Right lobe of liver (tissue), 6 donors: ENCODE measurements around the gene CD2AP. TPM values are rescaled to one million over a fixed set of nuclear protein-coding genes. Genes with fewer than 3 reads are reported as not detected.

ENCODE experiments used
- ATAC-seq, 4 donors: fragments of 200-7000 bp; cut with Tn5 transposase; one replicate each; pipeline ENCODE4 v1.9.1; 2020; ENCODE audit warnings: mild to moderate bottlenecking in 4 of 4, moderate library complexity in 4 of 4
- DNase-seq, 3 donors: peaks; one replicate each; pipeline ENCODE4 v3.0.0-alpha.2; 2020
- H3K27ac ChIP-seq, 3 donors: fragments of 200-600 bp; one replicate each; pipeline ENCODE4 v1.8.0; 2022
- H3K27me3 ChIP-seq, 2 donors: fragments of 200-600 bp; one replicate each; pipeline ENCODE4 v1.8.0; 2022
- H3K36me3 ChIP-seq, 4 donors: fragments of 200-600 bp; sonication (generic) in 1 of 4; one replicate each; pipeline versions ENCODE4 v1.5.1 to v1.8.0; 2017 to 2022; ENCODE audit warnings: control low read depth in 1 of 4
- H3K4me1 ChIP-seq, 4 donors: fragments of 200-600 bp; sonication (generic) in 1 of 4; one replicate each; pipeline versions ENCODE4 v1.5.1 to v1.8.0; 2017 to 2022; ENCODE audit warnings: control low read depth in 1 of 4
- H3K4me3 ChIP-seq, 3 donors: fragments of 200-600 bp; one replicate each; pipeline ENCODE4 v1.8.0; 2022
- H3K9me3 ChIP-seq, 4 donors: fragments of 200-600 bp; sonication (generic) in 1 of 4; one replicate each; pipeline versions ENCODE4 v1.5.1 to v1.8.0; 2017 to 2022; ENCODE audit warnings: control low read depth in 1 of 4
- POLR2A ChIP-seq: fragments of 450-650 bp; IDR thresholded peaks from one replicate; pipeline ENCODE4 v1.6.1; 2017; ENCODE audit warnings: antibody characterized with exemption, mild to moderate bottlenecking
- WGBS: methylation state at CpG from one replicate; pipeline ENCODE4 v1.1.6; 2018; ENCODE audit warnings: low coverage, low lambda C conversion rate; ENCODE audit not compliant: insufficient coverage; ENCODE audit errors: missing lambda C conversion rate; 5-methylcytosine and 5-hydroxymethylcytosine counted together
- intact Hi-C, 2 donors: fragments of 100-400 bp; cut with DNase I; formaldehyde crosslinking; loops; one replicate each; pipeline versions ENCODE4 v1.11.2 to v1.14.1; 2022
- total RNA-seq, 6 experiments: library from RNA; depleted of rRNA in 2 of 6; stranded (reverse); fragments of >200 nt in 2 of 6; fragmentation: NEBNext Ultra II Directional in 3 of 6; extraction: Animal tissue kit (Norgen Biotek cat#: 25700) in 3 of 6; gene quantifications; one replicate each; pipeline versions ENCODE4 v1.1.0 to v1.2.4, GENCODE V29; 2016 to 2023
- TF ChIP-seq, protein P1 (sequence below), 4 donors: fragments of 200-600 bp in 3 of 4; fragments of 450-650 bp in 1 of 4; IDR thresholded peaks; one replicate each; pipeline versions ENCODE4 v1.5.1 to v1.8.0; 2016 to 2022; ENCODE audit warnings: antibody characterized with exemption in 4 of 4, mild to moderate bottlenecking in 2 of 4
- donor health status: DM: no; HTN: yes; CAD: no.
- donor health status: DM: no; HTN: no; CAD: no.
- donor health status: DM: no; HTN: no; CAD: no.
- donor health status: DM: no; HTN: yes; CAD: no.
- donor health status: DM: no; HTN: yes; CAD: no.

CD2AP gene
- total RNA-seq, 6 experiments from 2014 or later, result 12.0 to 24.8 (median 15.1) TPM

GRCh38 chr6:47483853-47484546, 6.4 kb downstream of the CD2AP start:
- Histone ChIP-seq H3K27ac (peak overlapping the region; percentile 4 to 7 (median 5)), H3K36me3 (peaks cover 0 to 2% (median 0%) of the 10 kb centered on the region in 4 donors), H3K9me3 (no peaks in the 10 kb centered on the region), H3K27me3 (no peaks in the 10 kb centered on the region), H3K4me3 (no peak overlapping the region), H3K4me1 (peaks cover 0 to 35% (median 13%) of the 10 kb centered on the region in 4 donors)
- intact Hi-C loops, result no loop called here
- DNase-seq, result no peak
- 28% methylated on average over 1 of the region's 1 CpG for WGBS
- TF ChIP-seq POLR2A, result no peak
- TF ChIP-seq, protein P1, sequence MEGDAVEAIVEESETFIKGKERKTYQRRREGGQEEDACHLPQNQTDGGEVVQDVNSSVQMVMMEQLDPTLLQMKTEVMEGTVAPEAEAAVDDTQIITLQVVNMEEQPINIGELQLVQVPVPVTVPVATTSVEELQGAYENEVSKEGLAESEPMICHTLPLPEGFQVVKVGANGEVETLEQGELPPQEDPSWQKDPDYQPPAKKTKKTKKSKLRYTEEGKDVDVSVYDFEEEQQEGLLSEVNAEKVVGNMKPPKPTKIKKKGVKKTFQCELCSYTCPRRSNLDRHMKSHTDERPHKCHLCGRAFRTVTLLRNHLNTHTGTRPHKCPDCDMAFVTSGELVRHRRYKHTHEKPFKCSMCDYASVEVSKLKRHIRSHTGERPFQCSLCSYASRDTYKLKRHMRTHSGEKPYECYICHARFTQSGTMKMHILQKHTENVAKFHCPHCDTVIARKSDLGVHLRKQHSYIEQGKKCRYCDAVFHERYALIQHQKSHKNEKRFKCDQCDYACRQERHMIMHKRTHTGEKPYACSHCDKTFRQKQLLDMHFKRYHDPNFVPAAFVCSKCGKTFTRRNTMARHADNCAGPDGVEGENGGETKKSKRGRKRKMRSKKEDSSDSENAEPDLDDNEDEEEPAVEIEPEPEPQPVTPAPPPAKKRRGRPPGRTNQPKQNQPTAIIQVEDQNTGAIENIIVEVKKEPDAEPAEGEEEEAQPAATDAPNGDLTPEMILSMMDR (IDR thresholded peaks at IDR 0.05), result no peak
- peak; percentile 86 to 89 (median 88) for ATAC-seq

- Histone ChIP-seq H3K4me1 (peaks cover 0 to 30% (median 13%) of the 10 kb centered on the region in 4 donors), H3K9me3 (no peaks in the 10 kb centered on the region), H3K4me3 (no peak overlapping the region), H3K36me3 (peaks cover 0 to 2% (median 0%) of the 10 kb centered on the region in 4 donors), H3K27me3 (no peaks in the 10 kb centered on the region), H3K27ac (peak overlapping the region in 1 of 3 donors; percentile 7)
- ATAC-seq, result no peak
- TF ChIP-seq, protein P1 (IDR thresholded peaks at IDR 0.05), result no peak
- TF ChIP-seq POLR2A, result no peak
- WGBS, result 87% methylated on average over 3 of the region's 3 CpGs
- no peak for DNase-seq
- intact Hi-C loops, result no loop called here
These were observed 7.0 kb downstream of the CD2AP start for GRCh38 chr6:47484616-47485015.

DNA sequence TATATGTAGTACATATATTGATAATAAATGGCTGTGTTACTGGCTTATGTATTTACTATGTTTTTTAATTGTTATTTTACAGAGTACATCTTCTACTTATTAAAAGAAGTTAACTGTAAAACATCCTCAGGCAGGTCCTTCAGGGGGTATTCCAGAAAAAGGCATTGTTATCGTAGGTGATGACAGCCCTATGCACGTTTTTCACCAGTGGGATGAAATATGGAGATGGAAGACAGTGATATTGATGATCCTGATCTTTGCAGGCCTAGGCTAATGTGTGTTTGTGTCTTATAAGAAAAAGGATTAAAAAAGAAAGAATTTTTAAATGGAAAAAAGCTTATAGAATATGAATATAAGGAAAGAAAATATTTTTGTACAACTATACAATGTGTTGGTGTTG, 7.5 kb downstream of the CD2AP start:
- Histone ChIP-seq H3K27me3 (no peaks in the 10 kb centered on the region), H3K4me3 (no peak overlapping the region), H3K4me1 (peaks cover 0 to 25% (median 12%) of the 10 kb centered on the region in 4 donors), H3K27ac (no peak overlapping the region), H3K9me3 (no peaks in the 10 kb centered on the region), H3K36me3 (peaks cover 0 to 2% (median 0%) of the 10 kb centered on the region in 4 donors)
- no peak for TF ChIP-seq POLR2A
- TF ChIP-seq, protein P1 (IDR thresholded peaks at IDR 0.05), result no peak
- DNase-seq (no peak), ATAC-seq (no peak)
- WGBS, result 88% methylated on average over 2 of the region's 2 CpGs
- intact Hi-C loops, result no loop called here

GRCh38 chr6:47485491-47486135, 8.0 kb downstream of the CD2AP start:
- Histone ChIP-seq H3K36me3 (peaks cover 0 to 2% (median 0%) of the 10 kb centered on the region in 4 donors), H3K27me3 (no peaks in the 10 kb centered on the region), H3K9me3 (no peaks in the 10 kb centered on the region), H3K27ac (no peak overlapping the region), H3K4me1 (peaks cover 0 to 20% (median 10%) of the 10 kb centered on the region in 4 donors), H3K4me3 (no peak overlapping the region)
- ATAC-seq (no peak), DNase-seq (no peak)
- TF ChIP-seq, protein P1 (IDR thresholded peaks at IDR 0.05), result no peak
- TF ChIP-seq POLR2A, result no peak
- intact Hi-C loops, result no loop called here
